Measurements from ENCODE around the gene C9orf43. TPM values are rescaled to one million over a fixed set of nuclear protein-coding genes. Genes with fewer than 3 reads are reported as not detected.
"Not testable (repeated sequence)": the region's sequence is repeated elsewhere in the genome, so short reads cannot be mapped to it uniquely, and the experiment has no call there.

The C9orf43 gene
- total and polyA plus RNA-seq, 4 donors: 0.27 to 1.2 (median 0.51) TPM

GRCh38 chr9:113403646-113404045 is 6.9 kb upstream of the C9orf43 start:
- H3K4me3 ChIP-seq: no peak overlapping the region
- no peaks in the 10 kb centered on the region for H3K27me3 ChIP-seq (ENCODE audit: control insufficient read depth in 3 of 3, insufficient read depth in 3 of 3, low read length in 2 of 3)
- H3K4me1 ChIP-seq (ENCODE audit: control insufficient read depth in 5 of 5, insufficient read depth in 5 of 5, low read length in 5 of 5): peaks cover 8 to 18% (median 10%) of the 10 kb centered on the region in 5 donors
- ATAC-seq (ENCODE audit: insufficient read depth, low FRiP score) (no peak), DNase-seq (no peak)
- no peak overlapping the region for H3K9ac ChIP-seq (ENCODE audit: insufficient read depth in 1 of 2, low read length in 2 of 2)
- H3K36me3 ChIP-seq (ENCODE audit: control insufficient read depth in 4 of 4, insufficient read depth in 4 of 4, low read length in 4 of 4): peaks cover 4 to 16% (median 10%) of the 10 kb centered on the region in 4 donors
- no peak for TF ChIP-seq CTCF (IDR thresholded peaks at IDR 0.05; ENCODE audit: control extremely low read depth, extremely low read depth)
- H3K27ac ChIP-seq (ENCODE audit: low read depth in 1 of 2, low read length in 1 of 2): no peak overlapping the region
- 44 to 72% methylated on average over 2 of the region's 2 CpGs for WGBS, 2 donors
- no peaks in the 10 kb centered on the region for H3K9me3 ChIP-seq (ENCODE audit: control insufficient read depth in 4 of 4, insufficient read depth in 3 of 4, low read length in 3 of 4)

GRCh38 chr9:113406353-113406752 is 4.2 kb upstream of the C9orf43 start:
- Histone ChIP-seq H3K4me1 (ENCODE audit: control insufficient read depth in 5 of 5, insufficient read depth in 5 of 5, low read length in 5 of 5) (peaks cover 0 to 12% (median 9%) of the 10 kb centered on the region in 5 donors), H3K36me3 (ENCODE audit: control insufficient read depth in 4 of 4, insufficient read depth in 4 of 4, low read length in 4 of 4) (peaks cover 4 to 19% (median 11%) of the 10 kb centered on the region in 4 donors)
- 88 to 91% methylated on average over 9 of the region's 9 CpGs for WGBS, 2 donors
- H3K4me3 ChIP-seq; DNase-seq; H3K27me3 ChIP-seq (ENCODE audit: control insufficient read depth in 3 of 3, insufficient read depth in 3 of 3, low read length in 2 of 3); H3K27ac ChIP-seq (ENCODE audit: low read depth in 1 of 2, low read length in 1 of 2); ATAC-seq (ENCODE audit: insufficient read depth, low FRiP score); H3K9me3 ChIP-seq (ENCODE audit: control insufficient read depth in 4 of 4, insufficient read depth in 3 of 4, low read length in 3 of 4); H3K9ac ChIP-seq (ENCODE audit: insufficient read depth in 1 of 2, low read length in 2 of 2): not testable (repeated sequence)

- H3K4me1 ChIP-seq (ENCODE audit: control insufficient read depth in 5 of 5, insufficient read depth in 5 of 5, low read length in 5 of 5); H3K4me3 ChIP-seq; H3K27ac ChIP-seq (ENCODE audit: low read depth in 1 of 2, low read length in 1 of 2); H3K9me3 ChIP-seq (ENCODE audit: control insufficient read depth in 4 of 4, insufficient read depth in 3 of 4, low read length in 3 of 4); H3K9ac ChIP-seq (ENCODE audit: insufficient read depth in 1 of 2, low read length in 2 of 2); H3K27me3 ChIP-seq (ENCODE audit: control insufficient read depth in 3 of 3, insufficient read depth in 3 of 3, low read length in 2 of 3); ATAC-seq (ENCODE audit: insufficient read depth, low FRiP score): not testable (repeated sequence)
- WGBS, 2 donors: 39 to 41% methylated on average over 7 of the region's 7 CpGs
- peak; percentile 74 to 85 (median 83) for DNase-seq
- peaks cover 4 to 19% (median 11%) of the 10 kb centered on the region in 4 donors for H3K36me3 ChIP-seq (ENCODE audit: control insufficient read depth in 4 of 4, insufficient read depth in 4 of 4, low read length in 4 of 4)
- peak; percentile 65 for TF ChIP-seq CTCF (IDR thresholded peaks at IDR 0.05; ENCODE audit: control extremely low read depth, extremely low read depth)
These were observed 3.6 kb upstream of the C9orf43 start for GRCh38 chr9:113406873-113407511.

- Histone ChIP-seq H3K9ac (ENCODE audit: insufficient read depth in 1 of 2, low read length in 2 of 2) (peak overlapping the region; percentile 67 to 94), H3K27me3 (ENCODE audit: control insufficient read depth in 3 of 3, insufficient read depth in 3 of 3, low read length in 2 of 3) (no peaks in the 10 kb centered on the region), H3K9me3 (ENCODE audit: control insufficient read depth in 4 of 4, insufficient read depth in 3 of 4, low read length in 3 of 4) (no peaks in the 10 kb centered on the region), H3K4me1 (ENCODE audit: control insufficient read depth in 5 of 5, insufficient read depth in 5 of 5, low read length in 5 of 5) (peaks cover 0 to 9% (median 5%) of the 10 kb centered on the region in 5 donors), H3K36me3 (ENCODE audit: control insufficient read depth in 4 of 4, insufficient read depth in 4 of 4, low read length in 4 of 4) (peaks cover 4 to 19% (median 11%) of the 10 kb centered on the region in 4 donors), H3K4me3 (peak overlapping the region; percentile 99), H3K27ac (ENCODE audit: low read depth in 1 of 2, low read length in 1 of 2) (peak overlapping the region; percentile 91 to 95)
- DNase-seq (no peak), ATAC-seq (ENCODE audit: insufficient read depth, low FRiP score) (no peak)
- 40 to 43% methylated on average over 10 of the region's 10 CpGs for WGBS, 2 donors
- no peak for TF ChIP-seq CTCF (IDR thresholded peaks at IDR 0.05; ENCODE audit: control extremely low read depth, extremely low read depth)
These were observed 1.1 kb upstream of the C9orf43 start for GRCh38 chr9:113409481-113409880.
